Skeletal muscle satellite cell (primary cell): ENCODE results near the gene TNXB.
"Not testable (repeated sequence)": the region's sequence is repeated elsewhere in the genome, so short reads cannot be mapped to it uniquely, and the experiment has no call there.

Experiments used
- H3K27me3 ChIP-seq: 2 replicates; pipeline ENCODE4 v1.7.0; 2013; ENCODE audit warnings: low read length; ENCODE audit not compliant: control insufficient read depth, insufficient read depth
- H3K36me3 ChIP-seq: 2 replicates; pipeline ENCODE4 v1.7.0; 2013; ENCODE audit warnings: mild to moderate bottlenecking, control low read depth, low read length; ENCODE audit not compliant: insufficient read depth
- H3K4me1 ChIP-seq: 2 replicates; pipeline ENCODE4 v1.7.0; 2013; ENCODE audit warnings: low read length; ENCODE audit not compliant: control insufficient read depth, insufficient read depth
- H3K4me2 ChIP-seq: 2 replicates; pipeline ENCODE4 v1.7.0; 2013; ENCODE audit warnings: mild to moderate bottlenecking, low read length
- H3K4me3 ChIP-seq: 2 replicates; pipeline ENCODE4 v1.7.0; 2013; ENCODE audit warnings: low read length
- H3K9ac ChIP-seq: 2 replicates; pipeline ENCODE4 v1.7.0; 2013; ENCODE audit warnings: mild to moderate bottlenecking, low read depth, low read length, moderate library complexity
- H3K9me3 ChIP-seq: replicated peaks from 2 replicates; pipeline ENCODE4 v1.7.0; 2013; ENCODE audit warnings: mild to moderate bottlenecking, control low read depth, low read length

The TNXB gene

GRCh38 chr6:32067521-32067920, 41.6 kb downstream of the TNXB start:
- H3K27me3 ChIP-seq, result peaks cover 63% of the 10 kb centered on the region
- not testable (repeated sequence) for H3K4me1 ChIP-seq, H3K4me3 ChIP-seq, H3K9me3 ChIP-seq, H3K9ac ChIP-seq, H3K36me3 ChIP-seq, H3K4me2 ChIP-seq

GRCh38 chr6:32064706-32065105, 44.4 kb downstream of the TNXB start:
- H3K9ac ChIP-seq, result no peak overlapping the region
- no peaks in the 10 kb centered on the region for H3K4me1 ChIP-seq
- no peaks in the 10 kb centered on the region for H3K36me3 ChIP-seq

GRCh38 chr6:32060966-32061655, 48.0 kb downstream of the TNXB start:
- Histone ChIP-seq H3K36me3 (no peaks in the 10 kb centered on the region), H3K9ac (no peak overlapping the region), H3K4me1 (no peaks in the 10 kb centered on the region), H3K4me2 (no peak overlapping the region), H3K9me3 (no peaks in the 10 kb centered on the region), H3K4me3 (no peak overlapping the region), H3K27me3 (peaks cover 42% of the 10 kb centered on the region)

More at GRCh38 chr6:32064706-32065105, 44.4 kb downstream of the TNXB start:
- H3K4me3 ChIP-seq, result no peak overlapping the region
- H3K27me3 ChIP-seq, result peaks cover 50% of the 10 kb centered on the region
- H3K4me2 ChIP-seq, result no peak overlapping the region
- H3K9me3 ChIP-seq, result no peaks in the 10 kb centered on the region

GRCh38 chr6:32058511-32058963, 50.6 kb downstream of the TNXB start:
- Histone ChIP-seq H3K4me3 (no peak overlapping the region), H3K4me2 (no peak overlapping the region), H3K9me3 (no peaks in the 10 kb centered on the region), H3K36me3 (no peaks in the 10 kb centered on the region), H3K27me3 (peaks cover 46% of the 10 kb centered on the region), H3K9ac (no peak overlapping the region), H3K4me1 (no peaks in the 10 kb centered on the region)

GRCh38 chr6:32057966-32058365, 51.2 kb downstream of the TNXB start:
- Histone ChIP-seq H3K4me2 (no peak overlapping the region), H3K9me3 (no peaks in the 10 kb centered on the region), H3K36me3 (no peaks in the 10 kb centered on the region), H3K4me3 (no peak overlapping the region), H3K4me1 (no peaks in the 10 kb centered on the region), H3K9ac (no peak overlapping the region), H3K27me3 (peaks cover 46% of the 10 kb centered on the region)

GRCh38 chr6:32056254-32056653, 52.9 kb downstream of the TNXB start:
- Histone ChIP-seq H3K4me1 (no peaks in the 10 kb centered on the region), H3K27me3 (peaks cover 53% of the 10 kb centered on the region), H3K9ac (no peak overlapping the region), H3K36me3 (no peaks in the 10 kb centered on the region), H3K4me3 (no peak overlapping the region), H3K9me3 (no peaks in the 10 kb centered on the region), H3K4me2 (no peak overlapping the region)

- not testable (repeated sequence) for H3K4me3 ChIP-seq, H3K4me2 ChIP-seq, H3K9ac ChIP-seq, H3K9me3 ChIP-seq, H3K36me3 ChIP-seq, H3K4me1 ChIP-seq
- peaks cover 54% of the 10 kb centered on the region for H3K27me3 ChIP-seq
Measured at GRCh38 chr6:32055756-32056155, 53.4 kb downstream of the TNXB start.

- not testable (repeated sequence) for H3K4me2 ChIP-seq, H3K36me3 ChIP-seq, H3K4me3 ChIP-seq, H3K9me3 ChIP-seq, H3K9ac ChIP-seq, H3K4me1 ChIP-seq
- H3K27me3 ChIP-seq, result peaks cover 57% of the 10 kb centered on the region
Measured at GRCh38 chr6:32053314-32053713, 55.8 kb downstream of the TNXB start.

- peaks cover 50% of the 10 kb centered on the region for H3K27me3 ChIP-seq
Measured at GRCh38 chr6:32052626-32053025, 56.5 kb downstream of the TNXB start.

GRCh38 chr6:32050562-32050961, 58.6 kb downstream of the TNXB start:
- peaks cover 13% of the 10 kb centered on the region for H3K4me1 ChIP-seq
- H3K4me2 ChIP-seq, result no peak overlapping the region
- no peaks in the 10 kb centered on the region for H3K9me3 ChIP-seq
- H3K9ac ChIP-seq, result no peak overlapping the region
- H3K36me3 ChIP-seq, result no peaks in the 10 kb centered on the region
- no peak overlapping the region for H3K4me3 ChIP-seq
- H3K27me3 ChIP-seq, result peaks cover 48% of the 10 kb centered on the region

More at GRCh38 chr6:32052626-32053025, 56.5 kb downstream of the TNXB start:
- not testable (repeated sequence) for H3K4me3 ChIP-seq, H3K9ac ChIP-seq, H3K36me3 ChIP-seq, H3K4me1 ChIP-seq, H3K9me3 ChIP-seq, H3K4me2 ChIP-seq

GRCh38 chr6:32049736-32050135, 59.4 kb downstream of the TNXB start:
- Histone ChIP-seq H3K4me1 (peaks cover 13% of the 10 kb centered on the region), H3K27me3 (peaks cover 40% of the 10 kb centered on the region)
- H3K4me3 ChIP-seq, H3K36me3 ChIP-seq, H3K4me2 ChIP-seq, H3K9me3 ChIP-seq, H3K9ac ChIP-seq: not testable (repeated sequence)

GRCh38 chr6:32049149-32049548, 60.0 kb downstream of the TNXB start:
- H3K36me3 ChIP-seq, H3K9me3 ChIP-seq, H3K9ac ChIP-seq, H3K4me3 ChIP-seq, H3K4me2 ChIP-seq: not testable (repeated sequence)
- H3K4me1 ChIP-seq, result peaks cover 13% of the 10 kb centered on the region
- H3K27me3 ChIP-seq, result peaks cover 35% of the 10 kb centered on the region
